Activated T-helper 1 cell treated with anti-CD3 and anti-CD28 coated beads, Interleukin-12 subunit alpha, Interleukin-12 subunit beta, Interleukin-2, Interleukin-4 antibody, amounts not matched to agents 30 ng/mL and 10 ng/mL and 1 ng/mL, durations not matched to agents 14 hours and 24 hours and 36 hours (primary cell): ENCODE results near the gene BBS12. TPM values are rescaled to one million over a fixed set of nuclear protein-coding genes. Genes with fewer than 3 reads are reported as not detected.

Experiments used
- DNase-seq: peaks from one replicate; pipeline ENCODE4 v3.0.0; 2021; ENCODE audit warnings: low spot score
- H3K27ac Mint-ChIP-seq: one replicate; pipeline ENCODE4 v1.8.0; 2021; ENCODE audit warnings: mild to moderate bottlenecking, mixed read lengths
- H3K27me3 Mint-ChIP-seq: one replicate; pipeline ENCODE4 v1.8.0; 2022; ENCODE audit warnings: mild to moderate bottlenecking, moderate library complexity, mixed read lengths; ENCODE audit not compliant: insufficient read depth
- H3K36me3 Mint-ChIP-seq: one replicate; pipeline ENCODE4 v1.8.0; 2021; ENCODE audit warnings: low read depth, mixed read lengths
- H3K4me1 Mint-ChIP-seq: one replicate; pipeline ENCODE4 v1.8.0; 2021; ENCODE audit warnings: low read depth, mixed read lengths
- H3K4me3 Mint-ChIP-seq: one replicate; pipeline ENCODE4 v1.8.0; 2021; ENCODE audit warnings: mild to moderate bottlenecking, moderate library complexity, mixed read lengths
- H3K9me3 Mint-ChIP-seq: one replicate; pipeline ENCODE4 v1.8.0; 2021; ENCODE audit warnings: mixed read lengths
- intact Hi-C: fragments of 100-400 bp; cut with micrococcal nuclease; formaldehyde crosslinking; loops from one replicate; pipeline ENCODE4 v1.15.1; 2024
- total RNA-seq: library from RNA; stranded (reverse); gene quantifications from 2 replicates; pipeline ENCODE4 v1.2.3, GENCODE V29; 2022

BBS12 gene
- total RNA-seq, 1 donor from 2014 or later, result 4.4 TPM

- intact Hi-C loops, result no loop called here
- H3K9me3 Mint-ChIP-seq, result no peaks in the 10 kb centered on the region
- H3K4me1 Mint-ChIP-seq, result no peaks in the 10 kb centered on the region
These were observed 10.2 kb upstream of the BBS12 start for GRCh38 chr4:122722256-122722655.

DNA sequence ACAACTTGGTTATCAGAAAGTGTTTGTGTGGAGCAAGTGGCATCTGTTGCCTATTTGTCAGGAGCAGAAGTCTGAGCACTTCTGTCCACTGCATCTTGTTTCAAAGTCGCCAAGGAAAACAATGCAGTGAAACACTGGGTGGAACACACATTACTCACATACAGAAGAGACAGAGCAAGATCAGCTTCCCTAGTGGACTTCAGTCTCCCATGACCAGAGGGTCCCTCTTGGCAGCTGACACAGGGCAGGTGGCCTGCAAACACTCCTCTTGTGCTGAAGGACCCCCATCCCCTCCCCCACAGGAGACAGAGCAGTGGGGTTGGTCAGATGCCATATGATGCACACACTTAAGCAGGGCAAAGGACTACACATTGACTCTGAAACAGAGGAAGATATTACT is 3.6 kb upstream of the BBS12 start:
- intact Hi-C loops, result no loop called here

More at GRCh38 chr4:122722256-122722655, 10.2 kb upstream of the BBS12 start:
- Mint-ChIP-seq H3K27me3 (peaks cover 2% of the 10 kb centered on the region), H3K4me3 (no peak overlapping the region), H3K27ac (no peak overlapping the region), H3K36me3 (peaks cover 2% of the 10 kb centered on the region)
- no peak for DNase-seq

GRCh38 chr4:122731676-122732075 is 828 bp upstream of the BBS12 start:
- H3K4me1 Mint-ChIP-seq, result peaks cover 37% of the 10 kb centered on the region
- H3K4me3 Mint-ChIP-seq, result peak overlapping the region; percentile 94
- no peak for DNase-seq
- no peaks in the 10 kb centered on the region for H3K27me3 Mint-ChIP-seq
- intact Hi-C loops, result loop anchor here (1.0 to 5.0 kb wide), 13 partner anchors 15 to 909 kb away; partner anchors contain the start of genes BBS7, BLTP1 and CCNA2
- no peak overlapping the region for H3K27ac Mint-ChIP-seq
- H3K36me3 Mint-ChIP-seq, result peaks cover 4% of the 10 kb centered on the region
- no peaks in the 10 kb centered on the region for H3K9me3 Mint-ChIP-seq

More for the DNA sequence above, 3.6 kb upstream of the BBS12 start:
- no peak overlapping the region for H3K4me3 Mint-ChIP-seq
- no peaks in the 10 kb centered on the region for H3K27me3 Mint-ChIP-seq
- peaks cover 3% of the 10 kb centered on the region for H3K36me3 Mint-ChIP-seq
- peaks cover 37% of the 10 kb centered on the region for H3K4me1 Mint-ChIP-seq
- H3K9me3 Mint-ChIP-seq, result no peaks in the 10 kb centered on the region
- no peak for DNase-seq
- H3K27ac Mint-ChIP-seq, result no peak overlapping the region

DNA sequence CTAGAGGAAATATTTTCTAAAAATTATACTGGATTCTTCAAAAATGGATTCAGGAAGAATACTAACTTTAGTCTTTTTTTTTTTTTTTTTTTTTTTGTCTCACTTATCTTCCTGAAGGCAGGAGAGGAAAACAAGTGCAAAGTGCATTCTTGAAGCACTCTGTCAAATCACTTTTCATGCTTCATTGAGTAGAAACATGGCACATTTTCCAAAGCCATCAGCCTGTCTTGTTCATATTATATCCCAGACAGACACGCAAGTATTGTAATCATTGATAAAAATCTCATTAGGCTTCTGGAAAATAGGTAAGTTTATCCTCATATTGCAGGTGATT is 1.2 kb downstream of the BBS12 start:
- peaks cover 11% of the 10 kb centered on the region for H3K36me3 Mint-ChIP-seq
- intact Hi-C loops, result loop anchor here (2.0 to 5.0 kb wide), 4 partner anchors 13 to 911 kb away; partner anchors contain the start of gene CCNA2
- no peak overlapping the region for H3K27ac Mint-ChIP-seq
- peaks cover 32% of the 10 kb centered on the region for H3K4me1 Mint-ChIP-seq
- no peak for DNase-seq
- H3K4me3 Mint-ChIP-seq, result peak overlapping the region; percentile 94
- H3K9me3 Mint-ChIP-seq, result peaks cover 9% of the 10 kb centered on the region
- no peaks in the 10 kb centered on the region for H3K27me3 Mint-ChIP-seq

GRCh38 chr4:122739174-122739573 is 6.7 kb downstream of the BBS12 start:
- peaks cover 9% of the 10 kb centered on the region for H3K9me3 Mint-ChIP-seq
- intact Hi-C loops, result no loop called here
- H3K36me3 Mint-ChIP-seq, result peaks cover 34% of the 10 kb centered on the region
- no peak for DNase-seq
- no peak overlapping the region for H3K27ac Mint-ChIP-seq
- H3K4me3 Mint-ChIP-seq, result no peak overlapping the region
- no peaks in the 10 kb centered on the region for H3K4me1 Mint-ChIP-seq
- no peaks in the 10 kb centered on the region for H3K27me3 Mint-ChIP-seq

- H3K9me3 Mint-ChIP-seq, result peaks cover 19% of the 10 kb centered on the region
- H3K27me3 Mint-ChIP-seq, result no peaks in the 10 kb centered on the region
- peaks cover 26% of the 10 kb centered on the region for H3K4me1 Mint-ChIP-seq
- DNase-seq, result no peak
- intact Hi-C loops, result no loop called here
- no peak overlapping the region for H3K27ac Mint-ChIP-seq
- H3K36me3 Mint-ChIP-seq, result peaks cover 39% of the 10 kb centered on the region
- H3K4me3 Mint-ChIP-seq, result no peak overlapping the region
These were observed 10.7 kb downstream of the BBS12 start for GRCh38 chr4:122742933-122743829.

- Mint-ChIP-seq H3K9me3 (peaks cover 19% of the 10 kb centered on the region), H3K4me1 (peaks cover 30% of the 10 kb centered on the region), H3K36me3 (peaks cover 33% of the 10 kb centered on the region), H3K4me3 (no peak overlapping the region), H3K27me3 (no peaks in the 10 kb centered on the region), H3K27ac (no peak overlapping the region)
- intact Hi-C loops, result no loop called here
- no peak for DNase-seq
These were observed 11.7 kb downstream of the BBS12 start for GRCh38 chr4:122744229-122744628.

DNA sequence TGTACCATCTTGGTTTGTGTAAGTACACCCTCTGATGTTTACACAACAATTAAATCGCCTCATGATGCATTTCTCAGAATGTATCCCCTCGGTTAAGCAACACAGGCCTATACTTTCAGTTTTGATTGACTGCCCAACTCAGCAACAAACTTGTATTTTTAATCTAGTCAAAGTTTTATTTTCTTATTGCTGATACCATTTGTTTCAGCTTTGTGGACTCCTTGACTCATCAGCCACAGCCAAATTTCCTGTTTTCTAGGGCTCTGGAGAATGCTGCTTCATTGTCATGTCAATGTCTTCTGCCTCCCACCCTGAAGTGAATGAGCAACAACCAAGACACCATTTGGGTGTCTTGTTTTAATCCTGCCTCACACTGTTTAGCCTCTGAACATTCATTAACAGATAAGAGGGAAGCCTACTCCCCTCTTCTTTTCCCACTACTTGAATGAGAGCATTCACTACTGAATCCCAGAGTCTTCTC is 14.0 kb downstream of the BBS12 start:
- Mint-ChIP-seq H3K27me3 (peaks cover 5% of the 10 kb centered on the region), H3K4me1 (peaks cover 35% of the 10 kb centered on the region), H3K4me3 (peak overlapping the region; percentile 37), H3K36me3 (peaks cover 33% of the 10 kb centered on the region), H3K27ac (peak overlapping the region; percentile 75), H3K9me3 (peaks cover 19% of the 10 kb centered on the region)
- DNase-seq, result peak; percentile 15
- intact Hi-C loops, result loop anchor here (1.0 to 2.0 kb wide), 2 partner anchors 14 to 16 kb away; partner anchors contain the start of gene BBS12

- H3K27me3 Mint-ChIP-seq, result peaks cover 5% of the 10 kb centered on the region
- H3K4me1 Mint-ChIP-seq, result peaks cover 35% of the 10 kb centered on the region
- peaks cover 29% of the 10 kb centered on the region for H3K36me3 Mint-ChIP-seq
- DNase-seq, result no peak
- peak overlapping the region; percentile 37 for H3K4me3 Mint-ChIP-seq
- peak overlapping the region; percentile 75 for H3K27ac Mint-ChIP-seq
- peaks cover 19% of the 10 kb centered on the region for H3K9me3 Mint-ChIP-seq
- intact Hi-C loops, result loop anchor here (2.0 kb wide), 1 partner anchor 14 kb away; the partner anchor contains the start of gene BBS12
These were observed 14.6 kb downstream of the BBS12 start for GRCh38 chr4:122747068-122747467.

DNA sequence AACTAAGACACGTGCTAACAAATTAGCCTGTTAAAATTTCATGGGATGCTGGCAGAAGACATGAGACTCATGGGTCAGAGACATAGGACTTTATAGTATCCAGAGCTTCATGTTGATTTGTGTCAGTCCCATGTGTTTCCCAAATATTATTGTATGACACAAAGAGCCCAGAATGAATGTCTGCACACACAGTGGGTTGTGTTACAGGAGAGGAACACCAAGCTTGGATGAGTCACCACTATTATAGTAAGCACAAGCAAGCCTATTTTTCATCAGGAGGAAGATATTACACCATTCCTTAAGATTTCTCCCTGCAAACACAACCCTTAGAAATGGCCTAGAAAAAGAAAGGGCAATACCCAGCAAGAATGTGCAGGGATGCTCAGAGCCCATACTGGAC is 15.4 kb downstream of the BBS12 start:
- Mint-ChIP-seq H3K36me3 (peaks cover 21% of the 10 kb centered on the region), H3K4me3 (no peak overlapping the region), H3K9me3 (peaks cover 19% of the 10 kb centered on the region), H3K27ac (no peak overlapping the region), H3K4me1 (peaks cover 35% of the 10 kb centered on the region), H3K27me3 (peaks cover 5% of the 10 kb centered on the region)
- intact Hi-C loops, result loop anchor here (2.0 kb wide), 1 partner anchor 15 kb away; the partner anchor contains the start of gene BBS12
- no peak for DNase-seq

DNA sequence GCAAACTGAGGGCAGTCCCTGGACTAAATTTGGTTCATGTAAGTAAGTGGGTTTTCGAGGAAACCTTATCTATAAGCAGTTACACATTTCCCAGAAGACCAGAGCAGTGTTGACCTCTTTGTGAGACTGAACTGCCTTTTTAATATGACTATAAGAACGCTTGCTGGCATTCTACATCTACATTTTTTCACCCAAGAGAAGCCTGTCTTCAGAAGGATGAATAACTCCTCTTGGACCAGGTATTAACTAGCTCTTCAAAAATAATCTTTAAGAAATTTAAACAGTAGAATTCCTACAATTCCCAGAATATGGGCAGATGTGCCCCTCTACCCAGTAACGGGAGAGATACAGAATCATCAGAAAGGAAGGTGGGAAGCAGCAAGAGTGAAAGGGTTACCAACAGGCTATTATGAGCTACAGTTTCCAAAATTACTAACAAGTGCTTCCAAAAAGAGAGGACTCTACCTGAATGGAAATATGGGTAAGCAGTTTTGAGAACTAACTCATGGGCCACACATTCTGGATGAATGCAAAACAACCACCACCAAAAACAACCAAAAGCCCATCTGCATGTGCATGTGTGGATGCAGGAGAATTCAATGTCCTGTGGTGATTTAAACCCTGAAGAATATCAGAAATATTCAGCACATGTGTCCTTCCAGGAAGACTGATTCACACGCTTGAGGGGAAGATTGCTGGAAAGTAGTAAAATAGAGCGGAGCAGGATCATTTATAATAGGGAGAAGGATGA is 17.4 kb downstream of the BBS12 start:
- intact Hi-C loops, result loop anchor here (10.0 kb wide), 1 partner anchor 1575 kb away; no protein-coding TSS in a partner anchor
- H3K27ac Mint-ChIP-seq, result peak overlapping the region; percentile 15
- no peak for DNase-seq
- peaks cover 35% of the 10 kb centered on the region for H3K4me1 Mint-ChIP-seq
- H3K4me3 Mint-ChIP-seq, result no peak overlapping the region
- H3K9me3 Mint-ChIP-seq, result peaks cover 16% of the 10 kb centered on the region
- peaks cover 11% of the 10 kb centered on the region for H3K27me3 Mint-ChIP-seq
- H3K36me3 Mint-ChIP-seq, result peaks cover 17% of the 10 kb centered on the region

DNA sequence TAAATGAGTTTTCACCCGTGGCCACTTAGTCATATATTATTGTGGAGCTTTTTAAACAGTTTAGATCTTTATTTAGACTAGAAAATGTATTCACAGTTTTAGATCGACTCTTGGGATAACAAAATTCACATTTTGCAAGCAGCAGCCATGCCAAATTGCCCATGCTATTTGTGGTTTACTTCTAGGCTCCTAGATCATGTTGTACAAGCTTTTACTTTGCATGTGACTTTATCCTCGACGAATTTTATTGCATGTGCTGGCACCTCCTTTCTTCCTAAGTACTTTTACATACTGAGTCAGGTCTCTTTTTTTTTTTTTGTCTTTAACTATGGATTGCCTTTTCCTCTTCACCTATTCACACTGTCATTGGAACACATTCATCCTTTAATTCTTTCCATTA is 23.2 kb downstream of the BBS12 start:
- intact Hi-C loops, result loop anchor here (10.0 kb wide), 1 partner anchor 1569 kb away; no protein-coding TSS in a partner anchor
- Mint-ChIP-seq H3K27me3 (peaks cover 19% of the 10 kb centered on the region), H3K36me3 (no peaks in the 10 kb centered on the region), H3K9me3 (no peaks in the 10 kb centered on the region), H3K27ac (no peak overlapping the region), H3K4me1 (peaks cover 19% of the 10 kb centered on the region), H3K4me3 (no peak overlapping the region)
- no peak for DNase-seq
